Smooth muscle cell (in vitro differentiated cells): ENCODE measurements around the gene ERVMER34-1. TPM values are rescaled to one million over a fixed set of nuclear protein-coding genes. Genes with fewer than 3 reads are reported as not detected.

Source experiments
- microRNA-seq: library from miRNA; unstranded; fragments of <30 nt; microRNA quantifications from one replicate; pipeline ENCODE4, GENCODE V29; 2016; ENCODE audit warnings: borderline number of aligned reads
- polyA plus RNA-seq: library from polyadenylated mRNA; unstranded; fragments of >200 nt; fragmentation: Nextera tagmentation; extraction: Ambion mirVana; gene quantifications from 2 replicates; pipeline ENCODE4 v1.2.1, GENCODE V29; 2016
- small RNA-seq: library from RNA; depleted of rRNA; stranded (forward); fragments of <200 nt; gene quantifications from one replicate; pipeline ENCODE3, GENCODE V24; 2014
- total RNA-seq: library from RNA; depleted of rRNA; stranded (reverse); fragments of >200 nt; gene quantifications from 2 replicates; pipeline ENCODE4 v1.2.3, GENCODE V29; 2014

Gene ERVMER34-1
- total and polyA plus RNA-seq, 2 experiments from 2014 or later, result 0.71 to 4.1 TPM

Small RNA genes lying within 50 kb of the gene (microRNA-seq; reads per million reads assigned to microRNA genes)
- 56.1 reads per million, percentile 46 among the genes with 10 or more reads in this experiment for gene MIR4449

Small RNA genes lying within 50 kb of the gene (small RNA-seq; reads per million reads assigned to genes)
- 4.5 reads per million, percentile 61 among the genes with 10 or more reads in this experiment for gene MIR4449
- not detected for gene RF00019
- gene RF00568, result not detected
- 82.5 reads per million, percentile 98 among the genes with 10 or more reads in this experiment for gene SNORA26

Other genes starting within 250 kb of the ERVMER34-1 start
- 30.4 and 31.8 TPM in 2 replicates for gene USP46, start 92.1 kb downstream of the ERVMER34-1 start, total RNA-seq
- gene USP46, start 92.1 kb downstream of the ERVMER34-1 start, polyA plus RNA-seq, result 17.2 and 21.7 TPM in 2 replicates
- gene RASL11B, start 110.9 kb upstream of the ERVMER34-1 start, total RNA-seq, result 42.9 and 47.0 TPM in 2 replicates
- 44.3 and 59.6 TPM in 2 replicates for gene RASL11B, start 110.9 kb upstream of the ERVMER34-1 start, polyA plus RNA-seq